Measurements from ENCODE around the gene PCBP3. TPM values are rescaled to one million over a fixed set of nuclear protein-coding genes. Genes with fewer than 3 reads are reported as not detected.
"Not testable (repeated sequence)": the region's sequence is repeated elsewhere in the genome, so short reads cannot be mapped to it uniquely, and the experiment has no call there.

PCBP3 gene
- polyA plus RNA-seq, 1 donor from 2014 or later: 1.7 TPM

DNA sequence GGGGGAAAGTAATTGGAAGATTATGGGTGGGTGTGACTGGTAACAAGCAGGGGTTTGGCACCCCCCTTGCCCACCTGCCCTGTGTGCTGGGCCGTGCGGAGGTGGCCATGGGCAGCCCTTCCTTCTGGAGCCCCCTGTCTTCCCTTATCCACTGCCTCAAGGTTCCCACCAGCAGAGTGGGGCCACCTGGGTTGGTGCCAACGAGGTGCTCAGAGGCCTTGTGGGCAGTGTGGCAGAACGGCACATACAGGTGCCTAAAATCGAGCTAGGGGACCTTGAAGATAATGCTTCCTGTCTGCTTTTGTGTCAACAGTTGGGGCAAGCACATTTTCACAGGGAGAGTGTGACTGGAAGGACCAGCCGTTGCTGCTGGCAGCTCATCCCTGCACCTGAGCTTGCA is 161.8 kb downstream of the PCBP3 start:
- Histone ChIP-seq H3K9me2 (ENCODE audit: insufficient read depth, low read length) (no peaks in the 10 kb centered on the region), H2AFZ (ENCODE audit: low read depth, low read length) (no peak overlapping the region), H3K27ac (ENCODE audit: low read length) (no peak overlapping the region), H3F3A (ENCODE audit: insufficient read depth, low read length, poor library complexity, severe bottlenecking) (no peaks in the 10 kb centered on the region), H3K4me3 (ENCODE audit: low read length) (no peak overlapping the region), H3K9me3 (ENCODE audit: low read length) (no peaks in the 10 kb centered on the region), H3K27me3 (ENCODE audit: insufficient read depth, low read depth, low read length) (no peaks in the 10 kb centered on the region), H3K4me2 (ENCODE audit: low read length) (no peak overlapping the region), H3K79me2 (replicated peaks; ENCODE audit: insufficient read depth, low read length) (no peaks in the 10 kb centered on the region), H3K36me3 (ENCODE audit: insufficient read depth, low read length) (no peaks in the 10 kb centered on the region), H4K20me1 (ENCODE audit: insufficient read depth) (no peaks in the 10 kb centered on the region), H3K9ac (ENCODE audit: low read length) (no peak overlapping the region)
- TF ChIP-seq, protein P1, sequence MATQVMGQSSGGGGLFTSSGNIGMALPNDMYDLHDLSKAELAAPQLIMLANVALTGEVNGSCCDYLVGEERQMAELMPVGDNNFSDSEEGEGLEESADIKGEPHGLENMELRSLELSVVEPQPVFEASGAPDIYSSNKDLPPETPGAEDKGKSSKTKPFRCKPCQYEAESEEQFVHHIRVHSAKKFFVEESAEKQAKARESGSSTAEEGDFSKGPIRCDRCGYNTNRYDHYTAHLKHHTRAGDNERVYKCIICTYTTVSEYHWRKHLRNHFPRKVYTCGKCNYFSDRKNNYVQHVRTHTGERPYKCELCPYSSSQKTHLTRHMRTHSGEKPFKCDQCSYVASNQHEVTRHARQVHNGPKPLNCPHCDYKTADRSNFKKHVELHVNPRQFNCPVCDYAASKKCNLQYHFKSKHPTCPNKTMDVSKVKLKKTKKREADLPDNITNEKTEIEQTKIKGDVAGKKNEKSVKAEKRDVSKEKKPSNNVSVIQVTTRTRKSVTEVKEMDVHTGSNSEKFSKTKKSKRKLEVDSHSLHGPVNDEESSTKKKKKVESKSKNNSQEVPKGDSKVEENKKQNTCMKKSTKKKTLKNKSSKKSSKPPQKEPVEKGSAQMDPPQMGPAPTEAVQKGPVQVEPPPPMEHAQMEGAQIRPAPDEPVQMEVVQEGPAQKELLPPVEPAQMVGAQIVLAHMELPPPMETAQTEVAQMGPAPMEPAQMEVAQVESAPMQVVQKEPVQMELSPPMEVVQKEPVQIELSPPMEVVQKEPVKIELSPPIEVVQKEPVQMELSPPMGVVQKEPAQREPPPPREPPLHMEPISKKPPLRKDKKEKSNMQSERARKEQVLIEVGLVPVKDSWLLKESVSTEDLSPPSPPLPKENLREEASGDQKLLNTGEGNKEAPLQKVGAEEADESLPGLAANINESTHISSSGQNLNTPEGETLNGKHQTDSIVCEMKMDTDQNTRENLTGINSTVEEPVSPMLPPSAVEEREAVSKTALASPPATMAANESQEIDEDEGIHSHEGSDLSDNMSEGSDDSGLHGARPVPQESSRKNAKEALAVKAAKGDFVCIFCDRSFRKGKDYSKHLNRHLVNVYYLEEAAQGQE (IDR thresholded peaks at IDR 0.05; ENCODE audit: borderline replicate concordance): no peak
- TF ChIP-seq, protein P2, sequence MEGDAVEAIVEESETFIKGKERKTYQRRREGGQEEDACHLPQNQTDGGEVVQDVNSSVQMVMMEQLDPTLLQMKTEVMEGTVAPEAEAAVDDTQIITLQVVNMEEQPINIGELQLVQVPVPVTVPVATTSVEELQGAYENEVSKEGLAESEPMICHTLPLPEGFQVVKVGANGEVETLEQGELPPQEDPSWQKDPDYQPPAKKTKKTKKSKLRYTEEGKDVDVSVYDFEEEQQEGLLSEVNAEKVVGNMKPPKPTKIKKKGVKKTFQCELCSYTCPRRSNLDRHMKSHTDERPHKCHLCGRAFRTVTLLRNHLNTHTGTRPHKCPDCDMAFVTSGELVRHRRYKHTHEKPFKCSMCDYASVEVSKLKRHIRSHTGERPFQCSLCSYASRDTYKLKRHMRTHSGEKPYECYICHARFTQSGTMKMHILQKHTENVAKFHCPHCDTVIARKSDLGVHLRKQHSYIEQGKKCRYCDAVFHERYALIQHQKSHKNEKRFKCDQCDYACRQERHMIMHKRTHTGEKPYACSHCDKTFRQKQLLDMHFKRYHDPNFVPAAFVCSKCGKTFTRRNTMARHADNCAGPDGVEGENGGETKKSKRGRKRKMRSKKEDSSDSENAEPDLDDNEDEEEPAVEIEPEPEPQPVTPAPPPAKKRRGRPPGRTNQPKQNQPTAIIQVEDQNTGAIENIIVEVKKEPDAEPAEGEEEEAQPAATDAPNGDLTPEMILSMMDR (IDR thresholded peaks at IDR 0.05; ENCODE audit: poor library complexity, severe bottlenecking): no peak
- TF ChIP-seq SMC3 (conservative IDR thresholded peaks at IDR 0.05; ENCODE audit: poor library complexity) (no peak), POLR2AphosphoS5 (IDR thresholded peaks at IDR 0.05) (no peak), MXI1 (conservative IDR thresholded peaks at IDR 0.05; ENCODE audit: poor library complexity, severe bottlenecking) (no peak), EP300 (conservative IDR thresholded peaks at IDR 0.05; ENCODE audit: poor library complexity, severe bottlenecking) (no peak)

DNA sequence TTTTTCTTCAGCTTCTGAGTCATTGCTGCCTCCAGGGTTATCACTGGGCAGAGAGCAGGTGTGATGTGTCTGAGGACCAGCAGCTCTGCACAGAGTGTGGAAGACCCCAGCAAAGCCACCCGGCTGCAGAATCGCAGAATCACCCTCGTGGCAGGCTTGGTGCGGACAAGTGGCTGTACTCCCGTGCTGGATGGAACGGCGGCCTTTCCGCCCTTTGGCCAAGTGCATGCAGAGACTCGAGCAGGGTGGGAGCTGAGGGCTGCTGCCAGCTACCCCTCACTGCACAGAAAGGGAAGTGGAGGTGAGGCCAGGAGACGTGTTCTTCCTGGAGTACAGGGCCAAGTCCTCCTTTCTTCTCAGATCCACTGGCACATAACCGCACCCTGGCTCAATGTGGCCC is 162.5 kb downstream of the PCBP3 start:
- no peak overlapping the region for H3K9ac ChIP-seq (ENCODE audit: low read length)
- no peaks in the 10 kb centered on the region for H3K36me3 ChIP-seq (ENCODE audit: insufficient read depth, low read length)
- H3K9me2 ChIP-seq (ENCODE audit: insufficient read depth, low read length): no peaks in the 10 kb centered on the region
- no peaks in the 10 kb centered on the region for H3F3A ChIP-seq (ENCODE audit: insufficient read depth, low read length, poor library complexity, severe bottlenecking)
- no peaks in the 10 kb centered on the region for H3K27me3 ChIP-seq (ENCODE audit: insufficient read depth, low read depth, low read length)
- TF ChIP-seq RAD21 (conservative IDR thresholded peaks at IDR 0.05) (no peak), EP300 (conservative IDR thresholded peaks at IDR 0.05; ENCODE audit: poor library complexity, severe bottlenecking) (no peak), TAF1 (IDR thresholded peaks at IDR 0.05; ENCODE audit: low read depth) (no peak)
- TF ChIP-seq, protein P1 (IDR thresholded peaks at IDR 0.05; ENCODE audit: borderline replicate concordance): no peak
- H3K4me3 ChIP-seq (ENCODE audit: low read length): no peak overlapping the region
- H3K4me2 ChIP-seq (ENCODE audit: low read length): no peak overlapping the region
- H4K20me1 ChIP-seq (ENCODE audit: insufficient read depth): no peaks in the 10 kb centered on the region
- H3K27ac ChIP-seq (ENCODE audit: low read length): no peak overlapping the region
- no peak overlapping the region for H2AFZ ChIP-seq (ENCODE audit: low read depth, low read length)
- no peaks in the 10 kb centered on the region for H3K9me3 ChIP-seq (ENCODE audit: low read length)
- H3K79me2 ChIP-seq (replicated peaks; ENCODE audit: insufficient read depth, low read length): no peaks in the 10 kb centered on the region

DNA sequence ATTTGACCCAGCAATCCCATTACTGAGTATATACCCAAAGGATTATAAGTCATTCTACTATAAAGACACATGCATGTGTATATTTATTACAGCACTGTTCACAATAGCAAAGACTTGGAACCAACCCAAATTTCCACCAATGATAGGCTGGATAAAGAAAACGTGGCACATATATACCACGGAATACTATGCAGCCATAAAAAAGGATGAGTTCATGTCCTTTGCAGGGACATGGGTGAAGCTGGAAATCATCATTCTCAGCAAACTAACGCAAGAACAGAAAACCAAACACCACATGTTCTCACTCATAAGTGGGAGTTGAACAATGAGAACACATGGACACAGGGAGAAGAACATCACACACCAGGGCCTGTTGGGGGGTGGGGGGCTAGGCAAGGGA is 165.1 kb downstream of the PCBP3 start:
- H4K20me1 ChIP-seq (ENCODE audit: insufficient read depth); H3K4me3 ChIP-seq (ENCODE audit: low read length); H3K27me3 ChIP-seq (ENCODE audit: insufficient read depth, low read depth, low read length); H2AFZ ChIP-seq (ENCODE audit: low read depth, low read length); H3K4me2 ChIP-seq (ENCODE audit: low read length); H3K9ac ChIP-seq (ENCODE audit: low read length); H3K9me3 ChIP-seq (ENCODE audit: low read length); H3K79me2 ChIP-seq (replicated peaks; ENCODE audit: insufficient read depth, low read length); H3K9me2 ChIP-seq (ENCODE audit: insufficient read depth, low read length); H3K36me3 ChIP-seq (ENCODE audit: insufficient read depth, low read length); H3F3A ChIP-seq (ENCODE audit: insufficient read depth, low read length, poor library complexity, severe bottlenecking); H3K27ac ChIP-seq (ENCODE audit: low read length): not testable (repeated sequence)

All from neural cell (in vitro differentiated cells).